Myometrial cell (primary cell): ENCODE data around the gene MARK4. TPM values are rescaled to one million over a fixed set of nuclear protein-coding genes. Genes with fewer than 3 reads are reported as not detected.

Experiments used
- total RNA-seq: library from RNA; depleted of rRNA; stranded (reverse); fragments of >200 nt; gene quantifications from 2 replicates; pipeline ENCODE4 v1.2.3, GENCODE V29; 2015

MARK4 gene
- total RNA-seq: 15.4 and 21.3 TPM in 2 replicates

DNA sequence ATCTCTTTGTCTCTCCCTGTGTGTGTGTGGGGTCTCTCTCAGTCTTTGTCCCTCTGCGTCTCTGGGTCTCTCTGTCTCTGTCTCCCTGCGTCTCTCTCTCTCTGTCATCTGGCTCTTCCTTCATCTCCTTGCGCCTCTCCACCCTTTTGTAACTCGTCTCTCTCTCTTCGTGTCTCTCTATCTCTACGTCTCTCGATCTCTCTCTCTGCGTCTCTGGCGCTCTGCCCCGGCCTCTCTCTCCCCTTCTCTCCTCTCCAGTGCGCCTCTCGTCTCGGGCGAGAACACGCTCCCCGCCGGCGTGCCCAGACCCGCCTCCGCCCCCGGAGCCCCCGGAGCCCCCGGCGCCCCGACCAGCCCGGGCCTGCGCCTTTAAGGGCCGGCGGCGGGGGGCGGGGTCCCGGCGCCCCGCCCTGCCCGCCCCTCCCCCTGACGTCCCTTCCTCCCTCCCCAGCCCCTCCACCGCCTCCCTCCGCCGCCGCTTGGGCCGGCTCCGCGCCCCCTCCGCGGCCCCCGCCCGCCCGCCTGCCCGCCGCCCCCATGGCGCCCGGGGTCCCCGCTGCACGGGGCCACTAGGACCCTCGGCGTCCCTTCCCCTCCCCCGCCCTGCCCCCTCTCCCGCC, at the start of gene MARK4:
TSS of gene MARK4 (plus strand) at position 440 of the 620 bp plus-strand sequence. CDS start 318 bp downstream, outside the sequence.

DNA sequence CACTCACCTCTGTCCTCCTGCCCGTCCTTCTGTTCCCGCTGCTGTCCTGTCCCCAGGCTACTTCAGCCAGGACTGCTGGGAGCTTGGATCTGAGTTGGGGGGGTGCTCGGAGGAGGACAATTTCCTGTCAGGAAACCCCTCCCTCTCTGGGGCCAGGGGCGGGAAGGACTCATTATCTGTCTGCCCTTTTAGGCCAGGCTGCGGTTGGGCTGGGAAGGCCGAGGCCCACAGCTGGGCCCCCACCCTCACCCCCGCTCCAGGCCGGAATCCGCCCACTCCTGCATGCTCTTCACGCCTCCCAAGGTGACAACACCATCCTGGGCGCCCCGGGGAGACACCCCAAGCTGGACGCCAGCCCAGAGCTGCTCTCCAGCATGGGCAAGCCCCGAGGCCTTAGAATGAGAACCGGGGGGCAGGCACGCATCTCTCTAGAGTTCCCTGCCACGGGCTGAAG, 5.7 kb upstream of the MARK4 start, which contains the start of gene EXOC3L2:
TSS of gene EXOC3L2 (minus strand) at position 74 of the 454 bp plus-strand sequence. CDS start 6,362 bp downstream, outside the sequence.

GRCh38 chr19:45322744-45323281, 71.7 kb downstream of the MARK4 start, which contains the start of gene CKM:
TSS of gene CKM (minus strand) at chr19:45322875. CDS start at chr19:45319713, 3,162 bp downstream.

GRCh38 chr19:45340232-45340898, 89.3 kb downstream of the MARK4 start, which contains the start of gene KLC3:
TSS of gene KLC3 (plus strand) at chr19:45340750. CDS start at chr19:45345542, 4,792 bp downstream.

Other genes with a start within 250 kb of the MARK4 start
- gene RELB, start 249.8 kb upstream of the MARK4 start, total RNA-seq: 14.9 and 21.9 TPM in 2 replicates
- 37.4 and 38.6 TPM in 2 replicates for gene CLASRP, start 212.2 kb upstream of the MARK4 start, total RNA-seq
- 1.9 TPM in 1 of 2 replicates, not detected in the other for gene ZNF296, start 174.8 kb upstream of the MARK4 start, total RNA-seq
- gene GEMIN7, start 172.0 kb upstream of the MARK4 start, total RNA-seq: 18.5 and 23.2 TPM in 2 replicates
- 29.2 and 37.8 TPM in 2 replicates for gene PPP1R37, start 158.1 kb upstream of the MARK4 start, total RNA-seq
- gene NKPD1, start 90.3 kb upstream of the MARK4 start, total RNA-seq: under 0.01 TPM in 1 of 2 replicates, not detected in the other
- gene TRAPPC6A, start 73.0 kb upstream of the MARK4 start, total RNA-seq: 13.1 and 14.7 TPM in 2 replicates
- gene BLOC1S3, start 72.5 kb upstream of the MARK4 start, total RNA-seq: 3.2 and 7.8 TPM in 2 replicates
- not detected in 2 replicates for gene EXOC3L2, start 5.9 kb upstream of the MARK4 start, total RNA-seq
- under 0.01 TPM in 1 of 2 replicates, not detected in the other for gene CKM, start 71.6 kb downstream of the MARK4 start, total RNA-seq
- 0.29 TPM in 1 of 2 replicates, not detected in the other for gene KLC3, start 89.5 kb downstream of the MARK4 start, total RNA-seq
- 47.9 and 50.9 TPM in 2 replicates for gene ERCC2, start 119.3 kb downstream of the MARK4 start, total RNA-seq
- 1.4 and 1.7 TPM in 2 replicates for gene PPP1R13L, start 153.8 kb downstream of the MARK4 start, total RNA-seq
- gene POLR1G, start 155.4 kb downstream of the MARK4 start, total RNA-seq: 3.2 and 5.5 TPM in 2 replicates
- gene ERCC1, start 172.6 kb downstream of the MARK4 start, total RNA-seq: 177 and 211 TPM in 2 replicates
- 3.7 and 4.4 TPM in 2 replicates for gene FOSB, start 216.7 kb downstream of the MARK4 start, total RNA-seq
- gene RTN2, start 245.8 kb downstream of the MARK4 start, total RNA-seq: 15.1 and 20.2 TPM in 2 replicates
- 0.58 and 5.1 TPM in 2 replicates for gene PPM1N, start 247.2 kb downstream of the MARK4 start, total RNA-seq